H9 (cell line): ENCODE results near the gene KLK11. TPM values are rescaled to one million over a fixed set of nuclear protein-coding genes. Genes with fewer than 3 reads are reported as not detected.

Experiments used
- DNase-seq: peaks from one replicate; pipeline ENCODE4 v3.0.0-alpha.2; 2017
- H2AFZ ChIP-seq: one replicate; pipeline ENCODE4 v1.6.1; 2013; ENCODE audit warnings: mild to moderate bottlenecking, low read length, control low read depth, moderate library complexity
- H2AK5ac ChIP-seq: 2 replicates; pipeline ENCODE4 v1.6.1; 2013; ENCODE audit warnings: low read length, control low read depth, mixed read lengths; ENCODE audit not compliant: insufficient read length
- H2BK120ac ChIP-seq: one replicate; pipeline ENCODE4 v1.6.1; 2013; ENCODE audit warnings: low read depth, mild to moderate bottlenecking, low read length, control low read depth, inconsistent platforms; ENCODE audit not compliant: poor library complexity, severe bottlenecking
- H2BK12ac ChIP-seq: 2 replicates; pipeline ENCODE4 v1.6.1; 2013; ENCODE audit warnings: low read length, control low read depth, mixed read lengths, low read depth; ENCODE audit not compliant: insufficient read length
- H2BK15ac ChIP-seq: 2 replicates; pipeline ENCODE4 v1.6.1; 2013; ENCODE audit warnings: low read depth, low read length, control low read depth
- H2BK20ac ChIP-seq: one replicate; pipeline ENCODE4 v1.6.1; 2013; ENCODE audit warnings: low read depth, mild to moderate bottlenecking, low read length, control low read depth, inconsistent platforms; ENCODE audit not compliant: poor library complexity, severe bottlenecking
- H2BK5ac ChIP-seq: 2 replicates; pipeline ENCODE4 v1.6.1; 2013; ENCODE audit warnings: low read length, control low read depth, mixed read lengths; ENCODE audit not compliant: insufficient read length
- H3K14ac ChIP-seq: 2 replicates; pipeline ENCODE4 v1.6.1; 2013; ENCODE audit warnings: low read length, control low read depth; ENCODE audit not compliant: insufficient read depth
- H3K18ac ChIP-seq: 2 replicates; pipeline ENCODE4 v1.6.1; 2013; ENCODE audit warnings: low read depth, mild to moderate bottlenecking, mixed read lengths, low read length, control low read depth; ENCODE audit not compliant: insufficient read length
- H3K23ac ChIP-seq: 2 replicates; pipeline ENCODE4 v1.6.1; 2013; ENCODE audit warnings: low read length, control low read depth, mixed read lengths, low read depth; ENCODE audit not compliant: insufficient read length
- H3K23me2 ChIP-seq: 2 replicates; pipeline ENCODE4 v1.6.1; 2013; ENCODE audit warnings: low read depth, mild to moderate bottlenecking, mixed read lengths, low read length, control low read depth; ENCODE audit not compliant: insufficient read length, poor library complexity, severe bottlenecking
- H3K27ac ChIP-seq: 2 replicates; pipeline ENCODE4 v1.5.1; 2013; ENCODE audit warnings: low read length, control low read depth, mixed read lengths, low read depth; ENCODE audit not compliant: insufficient read length
- H3K27me3 ChIP-seq: 2 replicates; pipeline ENCODE4 v1.6.1; 2013; ENCODE audit warnings: low read length, control low read depth, inconsistent platforms; ENCODE audit not compliant: insufficient read depth
- H3K4ac ChIP-seq: 2 replicates; pipeline ENCODE4 v1.6.1; 2013; ENCODE audit warnings: low read depth, mild to moderate bottlenecking, control low read depth, inconsistent platforms, low read length, moderate library complexity
- H3K4me1 ChIP-seq: 2 replicates; pipeline ENCODE4 v1.6.1; 2013; ENCODE audit warnings: low read length, control low read depth, inconsistent platforms; ENCODE audit not compliant: insufficient read depth
- H3K4me2 ChIP-seq: 2 replicates; pipeline ENCODE4 v1.6.1; 2013; ENCODE audit warnings: low read length, control low read depth, mixed read lengths; ENCODE audit not compliant: insufficient read length, insufficient read depth
- H3K56ac ChIP-seq: 2 replicates; pipeline ENCODE4 v1.6.1; 2013; ENCODE audit warnings: low read depth, mild to moderate bottlenecking, mixed read lengths, low read length, control low read depth; ENCODE audit not compliant: insufficient read length
- H3K79me1 ChIP-seq: 2 replicates; pipeline ENCODE4 v1.6.1; 2013; ENCODE audit warnings: low read depth, mild to moderate bottlenecking, moderate library complexity, low read length, control low read depth, inconsistent platforms; ENCODE audit not compliant: insufficient read depth, poor library complexity, severe bottlenecking
- H3K79me2 ChIP-seq: 2 replicates; pipeline ENCODE4 v1.6.1; 2013; ENCODE audit warnings: low read length, control low read depth, inconsistent platforms; ENCODE audit not compliant: insufficient read depth
- H3K9ac ChIP-seq: 2 replicates; pipeline ENCODE4 v1.6.1; 2013; ENCODE audit warnings: low read length, control low read depth, mixed read lengths; ENCODE audit not compliant: insufficient read length; ENCODE audit errors: extremely low read depth
- H3K9me3 ChIP-seq: one replicate; pipeline ENCODE4 v1.6.1; 2013; ENCODE audit warnings: low read depth, low read length, inconsistent platforms; ENCODE audit not compliant: control insufficient read depth
- H3T11ph ChIP-seq: one replicate; pipeline ENCODE4 v1.6.1; 2013; ENCODE audit warnings: mild to moderate bottlenecking, low read length, control low read depth, inconsistent platforms
- H4K20me1 ChIP-seq: one replicate; pipeline ENCODE4 v1.6.1; 2013; ENCODE audit not compliant: control insufficient read depth, insufficient read length, insufficient read depth
- H4K5ac ChIP-seq: 2 replicates; pipeline ENCODE4 v1.6.1; 2013; ENCODE audit warnings: low read depth, mild to moderate bottlenecking, mixed read lengths, low read length, control low read depth; ENCODE audit not compliant: insufficient read length
- H4K8ac ChIP-seq: replicated peaks from 2 replicates; pipeline ENCODE4 v1.6.1; 2013; ENCODE audit warnings: low read length, control low read depth, mixed read lengths, low read depth; ENCODE audit not compliant: insufficient read length
- H4K91ac ChIP-seq: 2 replicates; pipeline ENCODE4 v1.6.1; 2013; ENCODE audit warnings: low read depth, mild to moderate bottlenecking, moderate library complexity, mixed read lengths, low read length, control low read depth; ENCODE audit not compliant: insufficient read length
- H3K27ac Mint-ChIP-seq, 3 experiments: 2 replicates in 2 of 3; 3 replicates in 1 of 3; pipeline ENCODE4 v1.8.0; 2020 to 2021; ENCODE audit warnings: mixed read lengths in 3 of 3, mild to moderate bottlenecking in 1 of 3, moderate library complexity in 1 of 3
- H3K27me3 Mint-ChIP-seq: 2 replicates; pipeline ENCODE4 v1.8.0; 2021; ENCODE audit warnings: low read depth, mild to moderate bottlenecking, moderate library complexity, mixed read lengths
- H3K36me3 Mint-ChIP-seq, 3 experiments: 2 replicates in 2 of 3; 3 replicates in 1 of 3; pipeline ENCODE4 v1.8.0; 2020 to 2021; ENCODE audit warnings: low read depth in 3 of 3, mixed read lengths in 3 of 3; ENCODE audit not compliant: insufficient read depth in 1 of 3
- H3K4me1 Mint-ChIP-seq, 2 experiments: 2 replicates each; pipeline ENCODE4 v1.8.0; 2020; ENCODE audit warnings: mixed read lengths in 2 of 2
- H3K4me3 Mint-ChIP-seq, 2 experiments: 2 replicates in 1 of 2; 3 replicates in 1 of 2; pipeline ENCODE4 v1.8.0; 2020 to 2021; ENCODE audit warnings: mild to moderate bottlenecking in 2 of 2, mixed read lengths in 2 of 2, moderate library complexity in 1 of 2
- H3K9me3 Mint-ChIP-seq, 2 experiments: 2 replicates in 1 of 2; 3 replicates in 1 of 2; pipeline ENCODE4 v1.8.0; 2020; ENCODE audit warnings: mild to moderate bottlenecking in 2 of 2, mixed read lengths in 2 of 2, moderate library complexity in 1 of 2
- CTCF ChIP-seq: fragments of 200-600 bp; sonication (generic); conservative IDR thresholded peaks from 3 replicates; pipeline ENCODE4 v1.8.0; 2021; ENCODE audit warnings: antibody characterized with exemption, mild to moderate bottlenecking
- WGBS: extraction: QIAGEN DNeasy Blood & Tissue Kit; methylation state at CpG from one replicate; pipeline ENCODE4 v1.1.7; 2013; ENCODE audit warnings: missing lambda C conversion rate, low lambda C conversion rate, mixed read lengths; ENCODE audit not compliant: insufficient read length; ENCODE audit errors: extremely low coverage; 5-methylcytosine and 5-hydroxymethylcytosine counted together
- total RNA-seq: library from RNA; stranded (reverse); gene quantifications from 2 replicates; pipeline ENCODE4 v1.2.1, GENCODE V29; 2021

The KLK11 gene
- total RNA-seq, 1 experiment from 2014 or later, result not detected

GRCh38 chr19:51034704-51035103 lies 8.3 kb upstream of the KLK11 start, which contains the start of gene KLK12:
KLK12 (minus strand) TSS chr19:51035002; CDS start chr19:51034621, 381 bp downstream.
- DNase-seq, result no peak
- no peak for TF ChIP-seq CTCF
- no peaks in the 10 kb centered on the region for H3K9me3 ChIP-seq
- no peak within 1 kb of the TSS for H2BK20ac ChIP-seq
- Mint-ChIP-seq H3K27me3 (peaks cover 18% of the 10 kb centered on the region), H3K36me3 (no peaks in the 10 kb centered on the region), H3K27ac (peak within 1 kb of the TSS in 2 of 3 experiments; percentile 36 to 50; a peak in 2 of 7 replicates), H3K9me3 (no peaks in the 10 kb centered on the region), H3K4me1 (peaks cover 17 to 23% of the 10 kb centered on the region in 2 experiments), H3K4me3 (no peak within 1 kb of the TSS)
- H3K23ac ChIP-seq, result no peak within 1 kb of the TSS
- no peak within 1 kb of the TSS for H3T11ph ChIP-seq
- no peak within 1 kb of the TSS for H4K91ac ChIP-seq
- no peaks in the 10 kb centered on the region for H3K23me2 ChIP-seq
- H4K20me1 ChIP-seq, result no peaks in the 10 kb centered on the region
- H3K27ac ChIP-seq, result no peak within 1 kb of the TSS
- H3K18ac ChIP-seq, result no peak within 1 kb of the TSS
- H4K5ac ChIP-seq, result no peak within 1 kb of the TSS
- no peak within 1 kb of the TSS for H2AFZ ChIP-seq
- H2AK5ac ChIP-seq, result no peak within 1 kb of the TSS
- no CpG with 5 or more reads among the region's 11 CpGs for WGBS
- H3K9ac ChIP-seq, result no peak within 1 kb of the TSS
- no peak within 1 kb of the TSS for H3K4ac ChIP-seq
- H3K14ac ChIP-seq, result no peak within 1 kb of the TSS
- H3K79me1 ChIP-seq, result no peaks in the 10 kb centered on the region
- no peak within 1 kb of the TSS for H2BK15ac ChIP-seq
- H3K79me2 ChIP-seq, result no peaks in the 10 kb centered on the region
- H3K4me2 ChIP-seq, result no peak within 1 kb of the TSS
- no peak within 1 kb of the TSS for H2BK12ac ChIP-seq
- no peaks in the 10 kb centered on the region for H3K27me3 ChIP-seq
- no peak within 1 kb of the TSS for H3K56ac ChIP-seq
- no peak within 1 kb of the TSS for H2BK120ac ChIP-seq
- H3K4me1 ChIP-seq, result no peaks in the 10 kb centered on the region; the same call in 1 of the 2 replicates
- H2BK5ac ChIP-seq, result no peak within 1 kb of the TSS
- H4K8ac ChIP-seq, result no peak within 1 kb of the TSS
